H1 (cell line): ENCODE measurements around the gene TBK1. TPM values are rescaled to one million over a fixed set of nuclear protein-coding genes. Genes with fewer than 3 reads are reported as not detected.

ENCODE experiments used
- CTCF ChIA-PET: fragments of 300-600 bp; sonication (Branson Sonifier 250); formaldehyde crosslinking; loops from one replicate; lab custom pipeline; 2021; ENCODE audit not compliant: partially characterized antibody; lab: Charles Lee
- POLR2A ChIA-PET: fragments of 300-600 bp; sonication (Branson Sonifier 250); formaldehyde crosslinking; loops from one replicate; lab custom pipeline; 2021; ENCODE audit warnings: inconsistent platforms; ENCODE audit not compliant: partially characterized antibody; lab: Charles Lee
- DNase-seq, 2 experiments: peaks; one replicate each; pipeline versions ENCODE4 v3.0.0 to v3.0.0-alpha.2; 2010 to 2022; ENCODE audit warnings: low spot score in 2 of 2, low read depth in 1 of 2, mixed read lengths in 1 of 2
- FAIRE-seq: peaks from 2 replicates; lab custom pipeline; 2011; peaks lifted over from hg19 to GRCh38; lab: Jason Lieb, UNC
- H2AFZ ChIP-seq: 2 replicates; pipeline ENCODE4 v1.8.1; 2012; ENCODE audit warnings: low read length, inconsistent platforms
- H2AK5ac ChIP-seq: 2 replicates; pipeline ENCODE4 v1.6.1; 2013; ENCODE audit warnings: low read depth, low read length
- H2BK120ac ChIP-seq: replicated peaks from 2 replicates; pipeline ENCODE3; 2013; ENCODE audit warnings: low read depth, low read length, inconsistent platforms
- H2BK12ac ChIP-seq: 2 replicates; pipeline ENCODE4 v1.6.1; 2013; ENCODE audit warnings: low read depth, low read length
- H2BK15ac ChIP-seq: 2 replicates; pipeline ENCODE4 v1.6.1; 2013; ENCODE audit warnings: low read length
- H2BK20ac ChIP-seq: 2 replicates; pipeline ENCODE4 v1.6.1; 2013; ENCODE audit warnings: low read length
- H2BK5ac ChIP-seq: 2 replicates; pipeline ENCODE4 v1.6.1; 2013; ENCODE audit warnings: low read depth, low read length
- H3K14ac ChIP-seq: 2 replicates; pipeline ENCODE4 v1.6.1; 2013; ENCODE audit warnings: inconsistent platforms; ENCODE audit not compliant: insufficient read length
- H3K18ac ChIP-seq: 2 replicates; pipeline ENCODE4 v1.6.1; 2013; ENCODE audit warnings: low read length; ENCODE audit errors: extremely low read depth
- H3K23ac ChIP-seq: 2 replicates; pipeline ENCODE4 v1.6.1; 2013; ENCODE audit warnings: inconsistent platforms; ENCODE audit not compliant: insufficient read length
- H3K23me2 ChIP-seq: 2 replicates; pipeline ENCODE4 v1.6.1; 2013; ENCODE audit warnings: low read depth, low read length
- H3K27ac ChIP-seq: 2 replicates; pipeline ENCODE4 v1.6.1; 2011; ENCODE audit warnings: low read depth, low read length, inconsistent platforms
- H3K27me3 ChIP-seq, 4 experiments: replicated peaks in 1 of 4; 1 replicate in 1 of 4; 2 replicates in 3 of 4; pipeline versions ENCODE4 v1.6.1 to v1.8.1; 2011 to 2013; ENCODE audit warnings: low read length in 3 of 4, mild to moderate bottlenecking in 3 of 4, inconsistent platforms in 2 of 4, mixed read lengths in 2 of 4, moderate library complexity in 1 of 4; ENCODE audit not compliant: control insufficient read depth in 3 of 4, insufficient read depth in 3 of 4; ENCODE audit errors: extremely low read depth in 1 of 4
- H3K36me3 ChIP-seq, 4 experiments: 2 replicates each; pipeline versions ENCODE4 v1.6.1 to v1.8.1; 2011 to 2013; ENCODE audit warnings: mild to moderate bottlenecking in 4 of 4, low read length in 3 of 4, moderate library complexity in 2 of 4, control low read depth in 1 of 4, inconsistent platforms in 1 of 4; ENCODE audit not compliant: insufficient read depth in 4 of 4, control insufficient read depth in 2 of 4
- H3K4ac ChIP-seq: replicated peaks from 2 replicates; pipeline ENCODE3; 2013; ENCODE audit warnings: low read length, low read depth, mixed read lengths, inconsistent platforms; ENCODE audit not compliant: insufficient read length
- H3K4me1 ChIP-seq, 4 experiments: replicated peaks in 1 of 4; 1 replicate in 1 of 4; 2 replicates in 3 of 4; pipeline versions ENCODE4 v1.6.1 to v1.8.1; 2011 to 2013; ENCODE audit warnings: low read length in 3 of 4, inconsistent platforms in 2 of 4, mixed read lengths in 1 of 4; ENCODE audit not compliant: insufficient read depth in 4 of 4, control insufficient read depth in 3 of 4
- H3K4me2 ChIP-seq, 2 experiments: 2 replicates each; pipeline versions ENCODE4 v1.6.1 to v1.8.1; 2011 to 2013; ENCODE audit warnings: low read depth in 2 of 2, low read length in 2 of 2, control low read depth in 1 of 2, inconsistent platforms in 1 of 2, mild to moderate bottlenecking in 1 of 2; ENCODE audit not compliant: insufficient read depth in 1 of 2
- H3K4me3 ChIP-seq, 4 experiments: fragments of 200-600, 300-600 bp in 1 of 4; sonication (generic), shearing (Covaris generic), sonication (Bioruptor Twin) in 1 of 4; 2 replicates each; pipeline versions ENCODE4 v1.5.1 to v1.8.1; 2011 to 2016; ENCODE audit warnings: low read length in 4 of 4, low read depth in 3 of 4, control low read depth in 2 of 4, inconsistent platforms in 2 of 4, mild to moderate bottlenecking in 2 of 4, mixed read lengths in 1 of 4, moderate library complexity in 1 of 4; ENCODE audit not compliant: insufficient read depth in 2 of 4; ENCODE audit errors: extremely low read depth in 1 of 4
- H3K56ac ChIP-seq: replicated peaks from 2 replicates; pipeline ENCODE3; 2013; ENCODE audit warnings: low read depth, mild to moderate bottlenecking, mixed read lengths, low read length, inconsistent platforms; ENCODE audit not compliant: insufficient read length
- H3K79me1 ChIP-seq: 2 replicates; pipeline ENCODE4 v1.6.1; 2013; ENCODE audit warnings: low read depth, low read length, control low read depth
- H3K79me2 ChIP-seq, 2 experiments: 2 replicates each; pipeline versions ENCODE4 v1.6.1 to v1.8.1; 2012 to 2013; ENCODE audit warnings: low read length in 2 of 2, mild to moderate bottlenecking in 2 of 2, inconsistent platforms in 1 of 2; ENCODE audit not compliant: insufficient read depth in 2 of 2, control insufficient read depth in 1 of 2
- H3K9ac ChIP-seq, 4 experiments: replicated peaks in 1 of 4; 1 replicate in 1 of 4; 2 replicates in 3 of 4; pipeline versions ENCODE4 v1.6.1 to v1.8.1; 2011 to 2013; ENCODE audit warnings: low read depth in 3 of 4, low read length in 3 of 4, control low read depth in 2 of 4, mild to moderate bottlenecking in 2 of 4, moderate library complexity in 2 of 4, inconsistent platforms in 1 of 4; ENCODE audit errors: extremely low read depth in 1 of 4
- H3K9me3 ChIP-seq, 2 experiments: 2 replicates each; pipeline versions ENCODE4 v1.6.1 to v1.8.1; 2012 to 2013; ENCODE audit warnings: mild to moderate bottlenecking in 2 of 2, moderate library complexity in 2 of 2, control low read depth in 1 of 2, inconsistent platforms in 1 of 2, low read depth in 1 of 2, low read length in 1 of 2, mixed read lengths in 1 of 2; ENCODE audit not compliant: insufficient read depth in 2 of 2
- H4K20me1 ChIP-seq, 2 experiments: replicated peaks in 1 of 2; 2 replicates each; pipeline versions ENCODE3 to v1.8.1; 2011 to 2013; ENCODE audit warnings: inconsistent platforms in 2 of 2, low read length in 2 of 2, mild to moderate bottlenecking in 1 of 2; ENCODE audit not compliant: insufficient read depth in 2 of 2, control insufficient read depth in 1 of 2
- H4K5ac ChIP-seq: 2 replicates; pipeline ENCODE4 v1.6.1; 2013; ENCODE audit warnings: low read length, low read depth, mixed read lengths, inconsistent platforms; ENCODE audit not compliant: insufficient read length
- H4K8ac ChIP-seq: 2 replicates; pipeline ENCODE4 v1.8.0; 2013; ENCODE audit warnings: mild to moderate bottlenecking, moderate library complexity, low read length, inconsistent platforms; ENCODE audit not compliant: insufficient read depth; ENCODE audit errors: extremely low read depth
- H4K91ac ChIP-seq: replicated peaks from 2 replicates; pipeline ENCODE3; 2013; ENCODE audit warnings: low read length, mixed read lengths, inconsistent platforms; ENCODE audit not compliant: insufficient read length
- CTBP2 ChIP-seq: IDR thresholded peaks from 2 replicates; pipeline ENCODE4 v1.7.0; 2011; ENCODE audit warnings: borderline replicate concordance, mild to moderate bottlenecking, moderate library complexity, mixed read lengths, low read length; ENCODE audit not compliant: insufficient read depth, insufficient read length
- EP300 ChIP-seq, 2 experiments: IDR thresholded peaks; 1 replicate in 1 of 2; 2 replicates in 1 of 2; pipeline ENCODE4 v1.6.1; 2011 to 2012; ENCODE audit warnings: low read depth in 2 of 2, low read length in 2 of 2, mild to moderate bottlenecking in 2 of 2, borderline replicate concordance in 1 of 2, inconsistent platforms in 1 of 2, moderate library complexity in 1 of 2
- RNF2 ChIP-seq: fragments of 200-900, 300-1000 bp; sonication (generic); IDR thresholded peaks from 2 replicates; pipeline ENCODE4 v1.7.1; 2016; ENCODE audit warnings: borderline replicate concordance, low read depth, mild to moderate bottlenecking, antibody characterized with exemption, low read length; ENCODE audit not compliant: poor library complexity, severe bottlenecking; ENCODE audit errors: missing control alignments
- RXRA ChIP-seq: IDR thresholded peaks from 2 replicates; pipeline ENCODE4 v1.6.1; 2011; ENCODE audit warnings: low read depth, mild to moderate bottlenecking, low read length, moderate library complexity; ENCODE audit not compliant: insufficient read depth
- TAF7 ChIP-seq: optimal IDR thresholded peaks from 2 replicates; pipeline ENCODE3; 2011; ENCODE audit warnings: low read depth, mild to moderate bottlenecking, inconsistent platforms, low read length, moderate library complexity, borderline replicate concordance
- WGBS, 2 experiments: shearing (Covaris generic) in 1 of 2; methylation state at CpG; one replicate each; pipeline versions ENCODE4 v1.1.6 to v1.1.7; 2013 to 2015; ENCODE audit warnings: low lambda C conversion rate in 2 of 2, mixed read lengths in 2 of 2, inconsistent platforms in 1 of 2, low coverage in 1 of 2, missing lambda C conversion rate in 1 of 2; ENCODE audit not compliant: insufficient replicate concordance in 2 of 2, insufficient coverage in 1 of 2, insufficient read length in 1 of 2; ENCODE audit errors: extremely low coverage in 1 of 2, missing lambda C conversion rate in 1 of 2; 5-methylcytosine and 5-hydroxymethylcytosine counted together
- polyA plus RNA-seq, 7 experiments: library from polyadenylated mRNA; depleted of rRNA in 3 of 7; stranded (reverse) in 5 of 7; unstranded in 2 of 7; fragments of >200 nt in 5 of 7; fragments of 200-250 nt in 2 of 7; gene quantifications; 1 replicate in 5 of 7; 2 replicates in 1 of 7; 4 replicates in 1 of 7; pipeline versions ENCODE4 v1.2.1 to v1.2.3, GENCODE V29; 2011 to 2013; ENCODE audit warnings: missing spikeins in 2 of 7, mixed read lengths in 2 of 7
- total RNA-seq: library from RNA; stranded (reverse); fragmentation: NEBNext Ultra II Directional; extraction: Animal tissue kit (Norgen Biotek cat#: 25700); gene quantifications from 2 replicates; pipeline ENCODE4 v1.2.1, GENCODE V29; 2021

The TBK1 gene
- total and polyA plus RNA-seq, 2 of the 8 experiments (the other 6 are each of a cell fraction or from before 2014, with no cell fraction given), result 5.3 to 20.4 TPM

DNA sequence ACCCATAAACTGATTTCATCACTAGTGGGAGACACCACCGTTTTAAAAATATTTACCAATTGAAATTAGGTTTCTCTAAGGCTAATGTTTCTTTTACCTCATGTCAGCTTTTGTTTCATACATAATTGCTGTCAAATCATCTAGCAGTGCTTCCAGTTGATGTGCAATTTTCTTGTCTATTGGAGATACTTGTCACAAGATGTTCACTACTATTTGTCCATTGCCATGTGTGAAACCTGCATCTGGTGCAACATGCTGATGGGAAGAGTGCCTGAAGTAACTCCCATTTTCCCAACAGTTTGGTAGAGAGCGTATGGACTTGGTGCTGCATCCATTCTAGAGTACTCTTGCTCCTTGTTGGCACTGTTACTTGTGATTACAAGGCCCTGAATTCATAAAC lies 38.0 kb upstream of the TBK1 start:
- Histone ChIP-seq H3K79me1 (peaks cover 6% of the 10 kb centered on the region), H4K91ac (no peak overlapping the region), H2BK120ac (no peak overlapping the region), H2BK12ac (no peak overlapping the region), H2BK5ac (no peak overlapping the region), H3K4me2 (no peak overlapping the region), H3K79me2 (peaks cover 0 to 33% of the 10 kb centered on the region in 2 experiments; a peak in 2 of 4 replicates), H2BK15ac (no peak overlapping the region), H3K27ac (no peak overlapping the region), H3K36me3 (peaks cover 45 to 93% (median 73%) of the 10 kb centered on the region in 4 experiments), H3K18ac (no peak overlapping the region), H3K4me1 (no peaks in the 10 kb centered on the region), H2AK5ac (no peak overlapping the region), H2BK20ac (no peak overlapping the region), H3K27me3 (no peaks in the 10 kb centered on the region), H3K14ac (no peak overlapping the region), H2AFZ (no peak overlapping the region), H4K5ac (no peak overlapping the region), H3K9me3 (no peaks in the 10 kb centered on the region), H4K20me1 (peaks cover 3 to 4% of the 10 kb centered on the region in 2 experiments), H3K4me3 (no peak overlapping the region), H3K23me2 (no peaks in the 10 kb centered on the region), H3K4ac (no peak overlapping the region), H3K23ac (no peak overlapping the region), H3K56ac (no peak overlapping the region), H4K8ac (no peak overlapping the region), H3K9ac (no peak overlapping the region)
- DNase-seq, result no peak
- 91% methylated on average over 2 of the region's 2 CpGs; no CpG with 5 or more reads in 1 of the 2 experiments for WGBS, 2 experiments
- no peak for FAIRE-seq
- ChIA-PET POLR2A (interaction anchor here (1.0 to 9.6 kb wide), 4 partner anchors 8 to 86 kb away, joined by 3 to 100 read pairs (median 6); no protein-coding TSS in a partner anchor), CTCF (no interaction called here)
- TF ChIP-seq RNF2, result no peak
- TF ChIP-seq RXRA, result no peak
- TF ChIP-seq EP300 (IDR thresholded peaks at IDR 0.05; ENCODE audit: borderline replicate concordance in 1 of 2, low read depth in 2 of 2, low read length in 2 of 2), result no peak
- no peak for TF ChIP-seq TAF7
- no peak for TF ChIP-seq CTBP2
